Measurements from ENCODE around the gene AP3B1. TPM values are rescaled to one million over a fixed set of nuclear protein-coding genes. Genes with fewer than 3 reads are reported as not detected.

The AP3B1 gene
- total and polyA plus RNA-seq, 12 donors, result 20.0 to 28.3 (median 23.4) TPM

GRCh38 chr5:77999399-77999798 lies 295.1 kb downstream of the AP3B1 start:
- H3K27ac ChIP-seq, result no peak overlapping the region
- H3K27me3 ChIP-seq, result no peaks in the 10 kb centered on the region
- peaks cover 0 to 17% (median 0%) of the 10 kb centered on the region in 9 donors for H3K4me1 ChIP-seq
- peaks cover 0 to 36% (median 0%) of the 10 kb centered on the region in 9 donors for H3K36me3 ChIP-seq
- WGBS, 2 donors, result 95 to 97% methylated on average over 7 of the region's 7 CpGs
- intact Hi-C loops (cut with DNase I), result no loop called here
- DNase-seq, result no peak
- ATAC-seq, result no peak
- H3K4me3 ChIP-seq, result no peak overlapping the region
- no peaks in the 10 kb centered on the region for H3K9me3 ChIP-seq
- no peak for TF ChIP-seq CTCF (IDR thresholded peaks at IDR 0.05)

GRCh38 chr5:77996943-77997342 lies 297.6 kb downstream of the AP3B1 start:
- no peak for TF ChIP-seq CTCF (IDR thresholded peaks at IDR 0.05)
- Histone ChIP-seq H3K27ac (no peak overlapping the region), H3K36me3 (peaks cover 0 to 36% (median 0%) of the 10 kb centered on the region in 9 donors), H3K27me3 (no peaks in the 10 kb centered on the region), H3K9me3 (no peaks in the 10 kb centered on the region), H3K4me3 (no peak overlapping the region), H3K4me1 (peaks cover 0 to 10% (median 0%) of the 10 kb centered on the region in 9 donors)
- ATAC-seq (no peak), DNase-seq (no peak)
- WGBS, 2 donors, result 90 to 94% methylated on average over 3 of the region's 3 CpGs
- intact Hi-C loops (cut with DNase I), result no loop called here

GRCh38 chr5:77995793-77996409 lies 298.6 kb downstream of the AP3B1 start:
- WGBS, 2 donors, result 97% methylated on average over 12 of the region's 12 CpGs

GRCh38 chr5:77994943-77995342 lies 299.6 kb downstream of the AP3B1 start:
- no peak for TF ChIP-seq CTCF (IDR thresholded peaks at IDR 0.05)
- peaks cover 0 to 21% (median 0%) of the 10 kb centered on the region in 9 donors for H3K36me3 ChIP-seq
- DNase-seq (no peak), ATAC-seq (no peak)
- WGBS, 2 donors, result 74 to 85% methylated on average over 3 of the region's 3 CpGs
- H3K27ac ChIP-seq, result no peak overlapping the region
- H3K27me3 ChIP-seq, result no peaks in the 10 kb centered on the region
- no peaks in the 10 kb centered on the region for H3K9me3 ChIP-seq
- H3K4me3 ChIP-seq, result no peak overlapping the region
- intact Hi-C loops (cut with DNase I), result no loop called here
- peaks cover 0 to 10% (median 0%) of the 10 kb centered on the region in 9 donors for H3K4me1 ChIP-seq

More at GRCh38 chr5:77995793-77996409, 298.6 kb downstream of the AP3B1 start:
- Histone ChIP-seq H3K9me3 (no peaks in the 10 kb centered on the region), H3K27me3 (no peaks in the 10 kb centered on the region), H3K27ac (no peak overlapping the region), H3K4me3 (no peak overlapping the region), H3K4me1 (peaks cover 0 to 10% (median 0%) of the 10 kb centered on the region in 9 donors), H3K36me3 (peaks cover 0 to 30% (median 0%) of the 10 kb centered on the region in 9 donors)
- intact Hi-C loops (cut with DNase I), result no loop called here
- DNase-seq (no peak), ATAC-seq (no peak)
- no peak for TF ChIP-seq CTCF (IDR thresholded peaks at IDR 0.05)
